ENCODE measurements around the gene TPSD1.
"Not testable (repeated sequence)": the region's sequence is repeated elsewhere in the genome, so short reads cannot be mapped to it uniquely, and the experiment has no call there.

Gene TPSD1

DNA sequence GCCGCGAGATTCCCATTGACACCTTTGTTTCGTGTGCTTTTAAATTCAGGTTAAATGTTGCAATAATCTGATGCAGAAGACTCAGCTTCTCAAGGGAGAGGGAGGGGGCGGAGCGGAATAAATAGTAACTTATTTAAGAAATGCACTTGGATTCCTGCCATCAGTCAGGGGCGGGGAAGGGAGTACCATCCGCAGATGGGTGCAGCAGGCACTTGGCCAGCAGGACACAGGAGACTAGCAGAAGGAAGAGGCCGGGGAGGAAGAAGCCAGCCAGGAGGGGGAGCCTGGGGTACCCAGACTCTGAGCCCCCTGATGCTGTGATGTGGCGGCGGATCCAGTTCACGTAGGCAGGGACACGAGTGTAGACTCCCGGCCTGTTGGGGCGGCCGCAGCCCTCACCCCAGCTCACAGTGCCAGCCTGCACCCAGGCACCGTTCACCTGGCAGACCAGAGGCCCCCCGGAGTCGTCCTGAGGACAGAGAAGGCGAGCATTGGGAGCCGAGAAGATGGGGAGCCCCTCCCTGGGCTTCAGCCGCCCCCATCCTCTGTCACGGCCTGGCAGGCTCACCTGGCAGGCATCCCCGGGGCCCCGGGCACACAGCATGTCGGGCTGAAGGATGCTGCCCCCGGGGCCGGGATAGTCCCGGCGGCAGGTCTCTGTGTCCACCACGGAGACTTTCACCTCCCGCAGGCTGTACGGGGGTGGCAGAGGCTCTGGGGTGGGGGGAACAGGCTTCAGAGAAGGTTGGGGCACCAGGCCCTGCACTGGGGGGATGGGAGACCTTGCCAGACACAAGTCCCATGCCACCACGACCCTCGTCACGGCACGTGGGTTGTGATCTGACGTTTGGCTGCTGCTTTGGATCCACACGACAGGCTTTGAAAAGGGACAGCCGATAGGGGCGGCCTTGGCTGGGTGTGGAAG, 34.0 kb upstream of the TPSD1 start:
- DNase-seq, result no peak

DNA sequence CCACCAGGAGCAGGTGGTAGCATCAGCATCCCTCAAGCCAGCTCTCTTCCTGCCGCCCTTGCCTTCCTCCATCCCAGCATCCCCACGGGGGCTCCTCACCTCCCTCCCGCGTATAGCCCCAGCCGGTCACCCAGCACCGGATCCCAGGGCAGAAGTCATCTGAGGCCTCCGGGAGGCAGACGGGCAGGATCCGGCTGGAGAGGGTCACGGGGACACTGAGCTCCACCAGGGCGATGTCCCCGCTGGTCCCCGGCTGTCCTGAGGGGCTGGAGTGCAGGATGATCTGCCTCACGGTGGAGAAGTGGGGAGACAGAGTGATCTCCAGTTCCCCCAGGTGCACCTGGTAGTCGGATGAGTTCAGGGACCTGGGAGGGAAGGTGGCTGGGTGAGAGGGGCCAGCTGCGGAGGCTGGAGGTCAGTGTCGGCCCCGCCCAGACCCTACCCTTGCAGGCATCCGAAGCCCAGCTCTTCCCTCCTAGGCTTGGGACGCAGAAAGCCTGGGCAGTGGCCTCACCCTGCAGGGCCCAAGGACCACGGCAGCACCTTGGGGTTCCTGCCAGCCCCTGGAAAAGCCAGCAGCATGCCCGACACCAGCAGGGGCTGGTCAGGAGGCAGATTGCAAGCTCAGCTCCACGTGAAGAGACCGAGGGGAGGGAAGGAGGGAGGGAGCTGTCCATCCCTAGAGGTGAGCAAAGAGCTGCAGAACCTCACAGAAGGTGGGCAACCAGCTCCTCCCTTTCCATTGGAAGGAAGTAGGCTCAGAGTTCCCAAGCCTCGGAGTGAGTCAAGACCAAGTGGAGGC, 33.1 kb upstream of the TPSD1 start:
- no peak for DNase-seq

DNA sequence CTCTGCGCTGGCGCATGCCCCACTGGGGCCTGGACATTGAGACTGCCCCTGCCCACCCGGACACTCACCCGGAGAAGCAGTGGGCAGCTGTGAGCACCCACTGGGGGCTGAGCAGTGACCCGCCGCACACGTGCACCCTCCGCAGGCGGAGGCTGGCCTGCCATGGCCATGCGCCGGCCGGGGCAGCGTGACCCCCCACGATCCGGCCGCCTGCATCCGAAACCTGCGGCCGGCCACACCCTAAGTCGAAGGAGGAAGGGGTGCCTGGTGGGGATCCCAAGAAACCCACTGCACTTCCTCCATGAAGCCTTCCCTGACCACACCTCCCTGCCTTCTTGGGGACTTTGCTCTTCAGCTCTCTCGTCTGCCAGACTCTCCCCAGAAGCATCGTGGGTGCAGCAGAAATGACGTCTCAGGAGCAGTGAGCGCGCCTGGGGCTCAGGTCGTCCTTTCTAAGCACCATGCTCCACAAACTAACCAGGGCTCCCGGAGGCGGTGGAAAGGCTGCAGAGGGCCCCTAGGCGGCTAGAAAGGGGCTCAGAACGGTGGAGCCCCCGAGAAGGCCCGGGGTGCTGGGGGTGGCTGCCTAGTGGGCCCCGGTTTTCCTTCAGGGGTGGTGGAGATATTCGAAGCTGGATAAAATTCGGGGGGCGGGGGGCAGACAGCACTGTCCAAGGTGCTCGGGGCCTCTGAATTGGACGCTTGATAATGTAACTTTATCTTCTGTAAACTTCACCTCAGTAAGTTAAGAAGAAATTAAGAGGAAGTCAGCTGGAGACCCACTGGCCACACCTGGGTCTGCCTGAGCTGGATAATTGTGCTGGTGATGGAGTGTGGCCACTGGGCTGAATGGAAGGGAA, 32.3 kb upstream of the TPSD1 start:
- no peak for DNase-seq

DNA sequence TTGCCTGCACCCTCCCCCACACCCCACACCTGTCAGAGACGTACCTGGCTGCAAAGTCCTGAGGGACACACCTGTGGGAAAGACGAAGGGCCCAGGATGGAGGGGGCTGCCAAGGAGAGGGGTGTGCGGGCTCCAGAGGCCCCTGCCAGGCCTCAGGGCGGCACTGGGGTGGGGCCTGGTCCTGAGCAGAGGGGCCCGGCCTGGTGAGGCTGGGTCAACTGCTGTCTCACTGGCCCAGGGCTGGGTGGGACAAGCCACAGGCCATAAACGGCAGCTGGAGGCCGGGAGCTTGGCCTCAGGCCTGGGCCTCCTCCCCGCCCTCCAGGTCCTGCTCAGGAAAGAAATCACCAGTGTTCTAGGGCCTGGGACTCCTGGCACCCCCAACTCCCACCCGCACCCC, 31.3 kb upstream of the TPSD1 start:
- no peak for DNase-seq

- DNase-seq, result no peak
These were observed 30.8 kb upstream of the TPSD1 start, which contains the start of gene TPSG1 for GRCh38 chr16:1225051-1225451. Gene TPSG1 (minus strand): TSS chr16:1225268. CDS start chr16:1225252, 16 bp downstream.

DNA sequence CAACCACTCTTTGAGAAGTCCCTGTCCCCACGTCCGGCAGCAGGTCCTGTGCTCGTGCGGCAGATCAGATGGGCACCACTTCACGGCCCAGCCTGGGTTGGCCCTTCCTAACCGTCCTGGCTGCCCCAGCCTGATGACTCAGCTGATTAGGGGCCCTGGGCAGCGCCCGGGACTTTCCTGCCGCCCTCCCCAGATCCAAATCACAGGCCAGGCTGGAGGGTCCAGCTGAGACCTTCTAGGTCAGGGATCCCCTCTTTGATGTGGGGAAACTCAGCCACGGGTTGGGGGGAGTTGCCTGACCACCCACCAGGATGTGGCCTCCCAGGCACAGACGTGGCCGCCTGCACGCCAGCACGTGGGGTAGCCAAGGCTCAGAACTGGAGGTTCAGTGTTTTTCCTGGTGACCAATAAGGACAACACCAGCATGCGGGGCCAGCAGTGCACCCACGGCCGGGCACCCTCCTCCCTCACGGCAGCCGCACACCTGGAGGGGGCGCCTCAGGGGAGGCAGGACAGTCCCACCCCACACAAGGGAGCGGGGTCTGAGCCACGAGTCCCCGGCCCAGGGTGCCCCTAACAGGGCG, 30.0 kb upstream of the TPSD1 start:
- DNase-seq, result not testable (repeated sequence)

GRCh38 chr16:1226692-1227091, 29.2 kb upstream of the TPSD1 start:
- DNase-seq, result not testable (repeated sequence)

- not testable (repeated sequence) for DNase-seq
These were observed 27.6 kb upstream of the TPSD1 start for GRCh38 chr16:1228227-1228626.

- DNase-seq, result not testable (repeated sequence)
These were observed 26.4 kb upstream of the TPSD1 start for GRCh38 chr16:1229476-1229875.

- DNase-seq, result not testable (repeated sequence)
These were observed 25.8 kb upstream of the TPSD1 start, which contains the start of gene TPSB2 for GRCh38 chr16:1230084-1230470. Gene TPSB2 (minus strand): TSS chr16:1230184. CDS start chr16:1229951, 233 bp downstream.

GRCh38 chr16:1230471-1231212, 25.2 kb upstream of the TPSD1 start:
- not testable (repeated sequence) for DNase-seq

DNA sequence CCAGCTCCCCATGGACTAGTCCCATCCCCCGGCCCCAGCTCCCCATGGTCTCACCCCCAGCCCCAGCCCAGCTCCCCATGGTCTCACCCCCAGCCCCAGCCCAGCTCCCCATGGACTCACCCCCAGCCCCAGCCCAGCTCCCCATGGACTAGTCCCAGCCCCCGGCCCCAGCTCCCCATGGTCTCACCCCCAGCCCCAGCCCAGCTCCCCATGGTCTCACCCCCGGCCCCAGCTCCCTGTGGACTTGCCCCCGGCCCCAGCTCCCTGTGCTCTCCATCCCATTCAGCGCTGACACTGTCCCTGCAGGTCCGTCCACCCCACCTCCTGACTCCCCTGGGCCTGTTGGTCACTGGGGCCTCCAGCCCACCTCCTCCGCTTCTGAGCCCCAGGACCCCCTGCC, 24.6 kb upstream of the TPSD1 start:
- DNase-seq, result not testable (repeated sequence)

DNA sequence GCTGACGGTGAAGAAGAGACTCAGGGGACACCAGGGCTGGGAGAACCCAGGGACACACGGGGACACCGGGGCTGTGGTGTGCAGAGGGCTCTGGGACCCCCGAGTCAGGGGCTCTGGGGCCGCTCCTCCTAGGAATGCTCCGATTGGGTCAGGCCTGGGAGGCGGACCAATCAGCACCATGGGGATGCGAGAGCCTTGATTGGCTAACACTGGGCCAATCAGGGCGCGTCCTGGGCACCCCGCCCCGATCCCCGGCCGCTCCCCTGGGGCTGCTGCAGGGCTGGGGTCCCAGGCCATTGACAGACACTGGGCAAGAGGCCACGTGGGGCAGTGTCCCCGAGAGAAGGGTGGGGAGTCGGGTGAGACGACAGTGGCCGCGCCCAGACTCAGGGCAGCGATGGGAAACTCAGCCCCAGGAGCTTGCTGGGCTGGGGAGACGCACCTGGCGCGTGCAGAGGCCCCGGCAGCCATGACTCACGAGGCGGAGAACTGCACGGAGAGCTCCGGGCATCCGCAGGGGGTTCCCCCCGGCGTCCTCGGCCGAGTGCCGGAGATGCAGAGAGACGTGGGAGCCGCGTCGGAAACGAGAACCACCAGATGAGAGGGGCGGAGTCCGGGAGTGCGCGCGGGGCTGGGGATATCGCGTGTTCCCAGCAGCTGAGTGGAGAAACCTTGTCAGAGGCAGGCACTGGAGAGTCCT, 23.7 kb upstream of the TPSD1 start:
- not testable (repeated sequence) for DNase-seq

DNA sequence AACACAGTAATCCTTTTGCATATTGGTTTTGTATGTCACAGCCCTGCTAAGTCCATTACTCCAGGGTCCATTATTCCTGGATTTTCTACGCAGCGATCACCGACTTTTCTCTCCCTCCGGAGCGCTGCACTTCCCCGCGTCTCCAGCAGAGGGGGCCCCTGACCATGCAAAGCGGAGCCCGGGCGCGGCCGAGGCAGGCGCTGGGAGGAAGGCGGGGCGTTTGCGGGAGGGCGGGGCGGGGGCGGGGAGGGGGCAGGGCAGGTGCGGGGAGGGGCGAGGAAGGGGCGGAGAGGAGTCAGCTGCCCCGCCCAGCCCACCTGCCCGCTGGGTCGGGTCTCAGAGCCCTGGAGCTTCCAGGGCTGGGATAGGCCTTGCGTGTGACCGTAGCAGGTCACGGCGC, 19.2 kb upstream of the TPSD1 start:
- not testable (repeated sequence) for DNase-seq

DNA sequence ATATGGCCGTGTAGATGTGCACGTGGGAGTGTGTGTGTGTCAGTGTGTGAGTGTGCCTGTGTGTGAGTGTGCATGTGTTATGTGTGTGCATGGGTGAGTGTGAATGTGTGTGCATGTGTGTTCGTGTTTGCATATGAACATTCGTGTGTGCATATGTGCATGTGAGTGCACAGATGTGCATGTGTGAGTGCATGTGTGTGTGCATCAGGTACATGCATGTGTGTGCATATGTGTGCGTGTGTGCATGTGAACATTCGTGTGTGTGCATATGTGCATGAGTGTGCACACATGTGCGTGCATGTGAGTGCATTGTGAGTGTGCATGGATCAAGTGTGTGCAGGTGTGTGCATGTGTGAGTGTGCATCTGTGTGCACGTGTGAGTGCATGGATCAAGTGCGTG, 17.9 kb upstream of the TPSD1 start:
- no peak for DNase-seq

- DNase-seq, result not testable (repeated sequence)
These were observed 17.0 kb upstream of the TPSD1 start for GRCh38 chr16:1238909-1239308.

GRCh38 chr16:1239575-1239974, 16.3 kb upstream of the TPSD1 start:
- DNase-seq, result not testable (repeated sequence)

DNA sequence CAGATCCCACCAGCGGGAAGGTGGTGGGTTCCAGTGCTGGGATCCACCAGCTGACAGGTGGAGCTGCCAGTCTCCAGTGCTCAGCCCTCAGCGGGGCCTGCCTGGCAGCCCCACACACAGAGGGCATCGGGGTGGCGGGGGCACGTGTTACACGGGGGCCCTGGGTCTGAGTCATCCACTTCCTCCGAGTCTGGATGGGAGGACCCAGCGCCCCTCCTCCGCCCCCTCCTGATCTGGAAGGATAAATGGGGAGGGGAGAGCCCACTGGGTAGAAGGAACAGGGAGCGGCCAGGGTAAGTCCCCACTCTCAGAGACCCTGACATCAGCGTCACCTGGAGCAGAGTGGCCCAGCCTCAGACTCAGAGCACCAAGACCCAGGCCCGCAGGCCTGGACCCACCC, 15.4 kb upstream of the TPSD1 start, which contains the start of gene TPSAB1:
Gene TPSAB1 (plus strand): TSS at position 270 of the 400 bp plus-strand sequence. CDS start 234 bp downstream, outside the sequence.
- not testable (repeated sequence) for DNase-seq

- not testable (repeated sequence) for DNase-seq
These were observed 14.8 kb upstream of the TPSD1 start for GRCh38 chr16:1241081-1241480.

- not testable (repeated sequence) for DNase-seq
These were observed 12.5 kb upstream of the TPSD1 start for GRCh38 chr16:1243363-1243762.

All from activated CD8-positive, alpha-beta memory T cell treated with anti-CD3 and anti-CD28 coated beads, Interleukin-2, amount 50 U/mL, for 4 hours (primary cell).